ENCODE measurements around the gene TBC1D23. TPM values are rescaled to one million over a fixed set of nuclear protein-coding genes. Genes with fewer than 3 reads are reported as not detected.

Gene TBC1D23
- total RNA-seq, 1 donor from 2014 or later, result 33.2 TPM

DNA sequence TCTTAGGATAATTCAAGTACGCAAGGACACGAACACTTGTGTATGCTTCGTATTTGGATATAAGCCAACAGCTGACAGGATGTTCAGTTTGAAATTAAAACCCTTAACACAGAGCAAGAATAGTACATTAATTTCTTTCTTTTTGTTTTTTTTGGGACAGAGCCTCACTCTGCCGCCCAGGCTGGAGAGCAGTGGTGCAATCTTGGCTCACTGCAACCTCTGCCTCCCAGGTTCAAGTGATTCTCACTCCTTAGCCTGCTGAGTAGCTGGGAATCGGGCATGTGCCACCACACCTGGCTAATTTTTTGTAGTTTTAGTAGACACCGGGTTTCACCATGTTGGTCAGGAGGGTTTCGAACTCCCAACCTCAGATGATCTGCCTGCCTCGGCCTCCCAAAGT lies 107.6 kb downstream of the TBC1D23 start:
- no peak for ATAC-seq (ENCODE audit: poor library complexity)
- intact Hi-C loops (cut with DNase I), result no loop called here
- DNase-seq, result no peak

DNA sequence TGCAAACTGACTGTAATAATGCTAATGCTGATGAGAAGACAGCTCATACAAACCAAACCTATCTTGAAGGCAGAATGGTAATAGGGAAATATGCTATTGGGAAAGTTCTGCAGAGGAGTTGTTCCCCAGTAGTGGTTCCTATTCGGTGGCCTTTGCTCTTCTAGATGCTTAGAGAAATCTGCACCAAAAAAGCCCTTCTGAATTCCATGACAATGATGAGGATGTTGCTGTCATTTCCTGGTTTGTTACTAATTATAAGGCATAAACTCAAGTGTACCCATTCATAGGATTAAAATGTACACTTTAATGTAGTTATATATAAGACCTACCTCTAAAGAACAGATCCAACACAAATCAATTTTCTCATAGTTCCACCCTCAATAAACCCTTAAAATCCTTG lies 110.0 kb downstream of the TBC1D23 start:
- ATAC-seq (ENCODE audit: poor library complexity) (no peak), DNase-seq (no peak)
- intact Hi-C loops (cut with DNase I), result no loop called here

- no peak for ATAC-seq (ENCODE audit: poor library complexity)
- DNase-seq, result no peak
- intact Hi-C loops (cut with DNase I), result no loop called here
These were observed 113.7 kb downstream of the TBC1D23 start for GRCh38 chr3:100374521-100374920.

Other genes starting within 250 kb of the TBC1D23 start
- gene FILIP1L, start 146.5 kb upstream of the TBC1D23 start, total RNA-seq, result 39.3 TPM
- gene NIT2, start 73.8 kb downstream of the TBC1D23 start, total RNA-seq, result 60.4 TPM
- 63.1 TPM for gene TOMM70, start 140.1 kb downstream of the TBC1D23 start, total RNA-seq
- 2.6 TPM for gene LNP1, start 140.5 kb downstream of the TBC1D23 start, total RNA-seq
- gene TMEM45A, start 231.6 kb downstream of the TBC1D23 start, total RNA-seq, result 3.6 TPM